GM18498 (cell line): Measurements from ENCODE around the gene IRF2.

Source experiments
- ATAC-seq: cut with Tn5 transposase; IDR thresholded peaks from one replicate; pipeline ENCODE4 v1.9.1; 2021; ENCODE audit warnings: mild to moderate bottlenecking, moderate library complexity; ENCODE audit not compliant: unreplicated experiment

IRF2 gene

GRCh38 chr4:184474263-184475095 lies at the start of gene IRF2:
Gene IRF2 (minus strand): TSS chr4:184474550. CDS start chr4:184429064, 45,486 bp downstream.
- peak; percentile 68 for ATAC-seq

GRCh38 chr4:184515606-184516005 lies 41.3 kb upstream of the IRF2 start:
- no peak for ATAC-seq

- ATAC-seq: peak; percentile 94
These were observed 40.0 kb upstream of the IRF2 start for GRCh38 chr4:184514121-184514988.

- peak; percentile 25 for ATAC-seq
These were observed 39.4 kb upstream of the IRF2 start for GRCh38 chr4:184513802-184514120.

GRCh38 chr4:184511156-184511555 lies 36.8 kb upstream of the IRF2 start:
- ATAC-seq: no peak

- no peak for ATAC-seq
These were observed 36.1 kb upstream of the IRF2 start for GRCh38 chr4:184510401-184510800.

- ATAC-seq: peak; percentile 99
These were observed 32.3 kb upstream of the IRF2 start for GRCh38 chr4:184506527-184507121.

- ATAC-seq: no peak
These were observed 30.0 kb upstream of the IRF2 start for GRCh38 chr4:184504385-184504784.

GRCh38 chr4:184503869-184504300 lies 29.5 kb upstream of the IRF2 start:
- no peak for ATAC-seq

GRCh38 chr4:184500748-184501589 lies 26.6 kb upstream of the IRF2 start:
- no peak for ATAC-seq

GRCh38 chr4:184499996-184500395 lies 25.6 kb upstream of the IRF2 start:
- ATAC-seq: no peak

GRCh38 chr4:184498598-184498997 lies 24.2 kb upstream of the IRF2 start:
- ATAC-seq: no peak

GRCh38 chr4:184489771-184490170 lies 15.4 kb upstream of the IRF2 start:
- ATAC-seq: no peak

GRCh38 chr4:184487503-184487902 lies 13.2 kb upstream of the IRF2 start:
- ATAC-seq: no peak

GRCh38 chr4:184485279-184485678 lies 10.9 kb upstream of the IRF2 start:
- ATAC-seq: no peak

GRCh38 chr4:184481544-184481943 lies 7.2 kb upstream of the IRF2 start:
- ATAC-seq: no peak

GRCh38 chr4:184479516-184479950 lies 5.2 kb upstream of the IRF2 start:
- no peak for ATAC-seq

- no peak for ATAC-seq
These were observed 3.0 kb upstream of the IRF2 start for GRCh38 chr4:184477201-184477999.

- ATAC-seq: no peak
These were observed 2.3 kb upstream of the IRF2 start for GRCh38 chr4:184476695-184477094.

GRCh38 chr4:184475498-184475897 lies 1.1 kb upstream of the IRF2 start:
- ATAC-seq: no peak
